HCT116 (cell line): ENCODE data around the gene TARBP2.

Source experiments
- ATF3 ChIP-seq: IDR thresholded peaks from 2 replicates; pipeline ENCODE4 v1.6.1; 2012
- CTCF ChIP-seq, 3 experiments: fragments of 200-600 bp in 1 of 3; sonication (generic) in 1 of 3; IDR thresholded peaks in 2 of 3; conservative IDR thresholded peaks in 1 of 3; 2 replicates each; pipeline ENCODE4 v1.5.1; 2012 to 2017; ENCODE audit warnings: low read depth in 2 of 3, low read length in 2 of 3, antibody characterized with exemption in 1 of 3, borderline replicate concordance in 1 of 3, control low read depth in 1 of 3, mild to moderate bottlenecking in 1 of 3, mixed read lengths in 1 of 3, mixed run types in 1 of 3, moderate library complexity in 1 of 3; ENCODE audit not compliant: insufficient read depth in 1 of 3
- EZH2 ChIP-seq: fragments of 200-600 bp; sonication (generic); IDR thresholded peaks from 2 replicates; pipeline ENCODE4 v1.6.1; 2017; ENCODE audit warnings: antibody characterized with exemption, mixed run types
- JUND ChIP-seq: IDR thresholded peaks from 2 replicates; pipeline ENCODE4 v1.6.1; 2012
- POLR2A ChIP-seq: IDR thresholded peaks from 2 replicates; pipeline ENCODE4 v1.7.0; 2011; ENCODE audit warnings: borderline replicate concordance; ENCODE audit not compliant: insufficient read depth, insufficient read length; ENCODE audit errors: extremely low read depth
- POLR2AphosphoS5 ChIP-seq: IDR thresholded peaks from 2 replicates; pipeline ENCODE4 v1.6.1; 2011; ENCODE audit warnings: mild to moderate bottlenecking, low read depth, low read length, moderate library complexity
- RAD21 ChIP-seq: IDR thresholded peaks from 2 replicates; pipeline ENCODE4 v1.6.1; 2012; ENCODE audit warnings: low read depth, mild to moderate bottlenecking
- SRF ChIP-seq: IDR thresholded peaks from 2 replicates; pipeline ENCODE4 v1.6.1; 2012; ENCODE audit warnings: low read depth
- YY1 ChIP-seq: IDR thresholded peaks from 2 replicates; pipeline ENCODE4 v1.6.1; 2011; ENCODE audit warnings: low read length, low read depth, moderate library complexity, mild to moderate bottlenecking; ENCODE audit not compliant: insufficient replicate concordance; ENCODE audit errors: extremely low read depth
- ZFX ChIP-seq: fragments of 450-650 bp; IDR thresholded peaks from 2 replicates; pipeline ENCODE4 v1.6.1; 2017
- ZNF274 ChIP-seq: fragments of 200-500 bp; sonication (Bioruptor generic); IDR thresholded peaks from 2 replicates; pipeline ENCODE4 v1.6.1; 2014; ENCODE audit warnings: mild to moderate bottlenecking, low read depth, low read length, inconsistent platforms
- TF ChIP-seq, protein P1 (sequence below): IDR thresholded peaks from 2 replicates; pipeline ENCODE4 v1.6.1; 2012

GRCh38 chr12:53550595-53550994 is 49.5 kb downstream of the TARBP2 start:
- TF ChIP-seq POLR2A (no peak), CTCF (IDR thresholded peaks at IDR 0.05 in 2 of 3, conservative IDR thresholded peaks at IDR 0.05 in 1 of 3; ENCODE audit: borderline replicate concordance in 1 of 3, insufficient read depth in 1 of 3, low read depth in 2 of 3, low read length in 2 of 3) (no peak), ZFX (no peak), JUND (no peak), POLR2AphosphoS5 (no peak), YY1 (no peak), ZNF274 (no peak), SRF (no peak), EZH2 (no peak), ATF3 (no peak), RAD21 (no peak)
- TF ChIP-seq, protein P1, sequence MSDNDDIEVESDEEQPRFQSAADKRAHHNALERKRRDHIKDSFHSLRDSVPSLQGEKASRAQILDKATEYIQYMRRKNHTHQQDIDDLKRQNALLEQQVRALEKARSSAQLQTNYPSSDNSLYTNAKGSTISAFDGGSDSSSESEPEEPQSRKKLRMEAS: no peak
